B cell (primary cell): Measurements from ENCODE around the gene DKK3. TPM values are rescaled to one million over a fixed set of nuclear protein-coding genes. Genes with fewer than 3 reads are reported as not detected.

ENCODE experiments used
- ATAC-seq: fragments of 200-7000 bp; cut with Tn5 transposase; one replicate; pipeline ENCODE4 v1.10.0; 2021; ENCODE audit warnings: low read depth, mild to moderate bottlenecking, moderate number of reproducible peaks, moderate library complexity
- CTCF ChIA-PET: fragments of 350-600 bp; sonication (Branson Sonifier 250); formaldehyde crosslinking; loops from one replicate; lab custom pipeline; 2021; ENCODE audit warnings: antibody characterized with exemption, inconsistent platforms; lab: Charles Lee
- POLR2A ChIA-PET: fragments of 350-600 bp; sonication (Branson Sonifier 250); formaldehyde crosslinking; loops from one replicate; lab custom pipeline; 2021; ENCODE audit warnings: antibody characterized with exemption; lab: Charles Lee
- DNase-seq: peaks from one replicate; pipeline ENCODE4 v3.0.0; 2013
- H2AFZ ChIP-seq: 2 replicates; pipeline ENCODE4 v1.6.1; 2012; ENCODE audit warnings: mild to moderate bottlenecking, low read depth, low read length; ENCODE audit not compliant: insufficient read depth, poor library complexity, severe bottlenecking
- H3K27ac ChIP-seq, 2 donors: 1 replicate in 1 of 2; 2 replicates in 1 of 2; pipeline ENCODE4 v1.5.1; 2012 to 2013; ENCODE audit warnings: low read length in 2 of 2, mild to moderate bottlenecking in 2 of 2, moderate library complexity in 1 of 2
- H3K27me3 ChIP-seq, 4 experiments: fragments of 200-600 bp in 1 of 4; sonication (generic) in 1 of 4; replicated peaks in 1 of 4; 1 replicate in 2 of 4; 2 replicates in 2 of 4; pipeline versions ENCODE4 v1.6.1 to v1.7.0; 2013 to 2016; ENCODE audit warnings: low read length in 3 of 4, mild to moderate bottlenecking in 2 of 4, mixed read lengths in 1 of 4, moderate library complexity in 1 of 4; ENCODE audit not compliant: insufficient read depth in 4 of 4, control insufficient read depth in 3 of 4; ENCODE audit errors: control extremely low read depth in 1 of 4
- H3K36me3 ChIP-seq, 2 experiments: replicated peaks in 1 of 2; 1 replicate in 1 of 2; 2 replicates in 1 of 2; pipeline versions ENCODE4 v1.6.1 to v1.7.1; 2013; ENCODE audit warnings: low read length in 1 of 2; ENCODE audit not compliant: insufficient read depth in 2 of 2, control insufficient read depth in 1 of 2; ENCODE audit errors: control extremely low read depth in 1 of 2, extremely low read depth in 1 of 2
- H3K4me1 ChIP-seq, 2 donors: fragments of 200-600 bp in 1 of 2; sonication (generic) in 1 of 2; 1 replicate in 1 of 2; 2 replicates in 1 of 2; pipeline versions ENCODE4 v1.5.1 to v1.6.1; 2013 to 2017; ENCODE audit warnings: low read length in 2 of 2; ENCODE audit not compliant: control insufficient read depth in 2 of 2, insufficient read depth in 2 of 2
- H3K4me2 ChIP-seq: replicated peaks from 2 replicates; pipeline ENCODE3; 2012; ENCODE audit warnings: mild to moderate bottlenecking, low read depth, low read length; ENCODE audit not compliant: poor library complexity, severe bottlenecking
- H3K4me3 ChIP-seq, 5 experiments: fragments of 200-600 bp in 1 of 5; sonication (generic) in 1 of 5; 1 replicate in 3 of 5; 2 replicates in 2 of 5; pipeline versions ENCODE4 v1.5.1 to v1.7.0; 2011 to 2016; ENCODE audit warnings: low read length in 4 of 5, mild to moderate bottlenecking in 4 of 5, low read depth in 2 of 5, control low read depth in 1 of 5, moderate library complexity in 1 of 5; ENCODE audit not compliant: insufficient read depth in 1 of 5; ENCODE audit errors: control extremely low read depth in 1 of 5, extremely low read depth in 1 of 5
- H3K79me2 ChIP-seq: fragments of 200-600 bp; sonication (generic); one replicate; pipeline ENCODE4 v1.6.0; 2016; ENCODE audit warnings: low read length; ENCODE audit not compliant: control insufficient read depth, insufficient read depth
- H3K9ac ChIP-seq: fragments of 200-600 bp; sonication (generic); 2 replicates; pipeline ENCODE4 v1.6.1; 2017; ENCODE audit warnings: mild to moderate bottlenecking, low read length, moderate library complexity
- H3K9me3 ChIP-seq, 3 donors: one replicate each; pipeline versions ENCODE4 v1.6.1 to v1.7.1; 2013; ENCODE audit warnings: low read length in 2 of 3; ENCODE audit not compliant: control insufficient read depth in 2 of 3, insufficient read depth in 1 of 3; ENCODE audit errors: control extremely low read depth in 1 of 3
- H4K20me1 ChIP-seq: 2 replicates; pipeline ENCODE4 v1.6.0; 2012; ENCODE audit warnings: mild to moderate bottlenecking, low read length; ENCODE audit not compliant: insufficient read depth, control insufficient read depth, poor library complexity, severe bottlenecking
- H3K27ac Mint-ChIP-seq: one replicate; pipeline ENCODE4 v1.8.0; 2021; ENCODE audit warnings: mixed read lengths
- H3K27me3 Mint-ChIP-seq: one replicate; pipeline ENCODE4 v1.8.0; 2021; ENCODE audit warnings: mixed read lengths
- H3K4me1 Mint-ChIP-seq: one replicate; pipeline ENCODE4 v1.8.0; 2021; ENCODE audit warnings: mixed read lengths
- H3K4me3 Mint-ChIP-seq: one replicate; pipeline ENCODE4 v1.8.0; 2021; ENCODE audit warnings: mixed read lengths
- H3K9me3 Mint-ChIP-seq: one replicate; pipeline ENCODE4 v1.8.0; 2022; ENCODE audit warnings: mixed read lengths; ENCODE audit not compliant: insufficient read depth
- CTCF ChIP-seq: fragments of 200-600 bp; IDR thresholded peaks from one replicate; pipeline ENCODE4 v1.8.0; 2022; ENCODE audit warnings: antibody characterized with exemption, mild to moderate bottlenecking
- EZH2 ChIP-seq: IDR thresholded peaks from 2 replicates; pipeline ENCODE4 v1.6.1; 2012; ENCODE audit warnings: borderline replicate concordance, low read depth, mild to moderate bottlenecking, moderate library complexity, low read length; ENCODE audit not compliant: insufficient read depth, poor library complexity, severe bottlenecking
- WGBS: methylation state at CpG from one replicate; pipeline ENCODE4 v1.1.5; 2013; ENCODE audit warnings: missing lambda C conversion rate; ENCODE audit not compliant: insufficient coverage; 5-methylcytosine and 5-hydroxymethylcytosine counted together
- intact Hi-C: fragments of 100-400 bp; cut with micrococcal nuclease; formaldehyde crosslinking; loops from one replicate; pipeline ENCODE4 v1.10.0; 2022
- polyA plus RNA-seq: library from polyadenylated mRNA; depleted of rRNA; stranded (reverse); fragments of >200 nt; gene quantifications from 2 replicates; pipeline ENCODE4 v1.2.3, GENCODE V29; 2012
- total RNA-seq, 2 donors: library from RNA; stranded (reverse); fragments of 120-200 nt in 1 of 2; gene quantifications; 1 replicate in 1 of 2; 2 replicates in 1 of 2; pipeline versions ENCODE4 v1.2.3 to v1.2.4, GENCODE V29; 2013 to 2022

DKK3 gene
- total and polyA plus RNA-seq, 2 donors (not counting 1 experiment from before 2014, with no cell fraction given) = 0.33 TPM; not detected in 1

- 100% methylated on average over 3 of the region's 5 CpGs for WGBS
- H2AFZ ChIP-seq = no peak overlapping the region
- ATAC-seq = no peak
These were observed 8.8 kb upstream of the DKK3 start for GRCh38 chr11:12017243-12017678.

GRCh38 chr11:12016246-12016645 is 7.8 kb upstream of the DKK3 start:
- no peak overlapping the region for H3K4me3 ChIP-seq
- H3K36me3 ChIP-seq = no peaks in the 10 kb centered on the region
- TF ChIP-seq EZH2 (no peak), CTCF (no peak)
- Mint-ChIP-seq H3K9me3 (no peaks in the 10 kb centered on the region), H3K27me3 (peaks cover 43% of the 10 kb centered on the region), H3K27ac (no peak overlapping the region), H3K4me3 (no peak overlapping the region), H3K4me1 (no peaks in the 10 kb centered on the region)
- DNase-seq (no peak), ATAC-seq (no peak)
- no peak overlapping the region for H2AFZ ChIP-seq
- H3K4me2 ChIP-seq = no peak overlapping the region
- H3K79me2 ChIP-seq = no peaks in the 10 kb centered on the region
- H4K20me1 ChIP-seq = no peaks in the 10 kb centered on the region
- ChIA-PET CTCF (no interaction called here), POLR2A (no interaction called here)
- H3K9ac ChIP-seq = no peak overlapping the region
- no peaks in the 10 kb centered on the region for H3K4me1 ChIP-seq
- no peak overlapping the region for H3K27ac ChIP-seq
- no peaks in the 10 kb centered on the region for H3K9me3 ChIP-seq
- 79% methylated on average over 2 of the region's 2 CpGs for WGBS
- intact Hi-C loops = no loop called here
- H3K27me3 ChIP-seq = peaks cover 0 to 5% (median 1%) of the 10 kb centered on the region in 4 experiments

More at GRCh38 chr11:12017243-12017678, 8.8 kb upstream of the DKK3 start:
- Histone ChIP-seq H3K79me2 (no peaks in the 10 kb centered on the region), H3K9me3 (no peaks in the 10 kb centered on the region), H3K4me2 (no peak overlapping the region), H4K20me1 (no peaks in the 10 kb centered on the region), H3K4me1 (no peaks in the 10 kb centered on the region), H3K27ac (no peak overlapping the region), H3K4me3 (no peak overlapping the region), H3K27me3 (peaks cover 0 to 5% (median 1%) of the 10 kb centered on the region in 4 experiments), H3K36me3 (no peaks in the 10 kb centered on the region), H3K9ac (no peak overlapping the region)
- ChIA-PET CTCF (no interaction called here), POLR2A (no interaction called here)
- Mint-ChIP-seq H3K27ac (no peak overlapping the region), H3K9me3 (no peaks in the 10 kb centered on the region), H3K27me3 (peaks cover 44% of the 10 kb centered on the region), H3K4me3 (no peak overlapping the region), H3K4me1 (no peaks in the 10 kb centered on the region)
- TF ChIP-seq EZH2 (no peak), CTCF (no peak)
- no peak for DNase-seq
- intact Hi-C loops = no loop called here
